Fibroblast of lung (primary cell): ENCODE data around the gene RALBP1.

Experiments
- CTCF ChIP-seq, 2 donors: IDR thresholded peaks in 1 of 2; conservative IDR thresholded peaks in 1 of 2; 1 replicate in 1 of 2; 2 replicates in 1 of 2; pipeline ENCODE4 v1.5.1; 2011 to 2012; ENCODE audit warnings: low read length in 2 of 2, control low read depth in 1 of 2, inconsistent platforms in 1 of 2, low read depth in 1 of 2, mild to moderate bottlenecking in 1 of 2
- EZH2 ChIP-seq: IDR thresholded peaks from 2 replicates; pipeline ENCODE4 v1.5.1; 2012; ENCODE audit warnings: low read length, control low read depth, mild to moderate bottlenecking; ENCODE audit errors: missing control alignments

- TF ChIP-seq CTCF (conservative IDR thresholded peaks at IDR 0.05 in 1 of 2, IDR thresholded peaks at IDR 0.05 in 1 of 2; ENCODE audit: low read depth in 1 of 2, low read length in 2 of 2) (no peak), EZH2 (no peak)
These were observed 21.1 kb upstream of the RALBP1 start for GRCh38 chr18:9454061-9454703.
